Neural crest cell (in vitro differentiated cells): ENCODE measurements around the gene CMIP. TPM values are rescaled to one million over a fixed set of nuclear protein-coding genes. Genes with fewer than 3 reads are reported as not detected.

ENCODE experiments used
- DNase-seq: peaks from one replicate; pipeline ENCODE4 v3.0.0; 2021; ENCODE audit warnings: low read depth, mixed read lengths, low spot score
- H3K27ac Mint-ChIP-seq: one replicate; pipeline ENCODE4 v1.8.0; 2021; ENCODE audit warnings: mild to moderate bottlenecking, mixed read lengths; ENCODE audit not compliant: unreplicated experiment
- H3K27me3 Mint-ChIP-seq: 2 replicates; pipeline ENCODE4 v1.8.0; 2021; ENCODE audit warnings: low read depth, mild to moderate bottlenecking, mixed read lengths
- H3K36me3 Mint-ChIP-seq: 2 replicates; pipeline ENCODE4 v1.8.0; 2021; ENCODE audit warnings: low read depth, mild to moderate bottlenecking, mixed read lengths
- H3K4me1 Mint-ChIP-seq: 2 replicates; pipeline ENCODE4 v1.8.0; 2021; ENCODE audit warnings: mixed read lengths
- H3K4me3 Mint-ChIP-seq: one replicate; pipeline ENCODE4 v1.8.0; 2021; ENCODE audit warnings: mild to moderate bottlenecking, mixed read lengths
- H3K9me3 Mint-ChIP-seq: 2 replicates; pipeline ENCODE4 v1.8.0; 2021; ENCODE audit warnings: mixed read lengths
- total RNA-seq: library from RNA; stranded (reverse); gene quantifications from 2 replicates; pipeline ENCODE4 v1.2.1, GENCODE V29; 2021
- TF ChIP-seq, protein P1 (sequence below): fragments of 200-600 bp; sonication (generic); conservative IDR thresholded peaks from 2 replicates; pipeline ENCODE4 v1.5.0; 2021; ENCODE audit warnings: antibody characterized with exemption, mild to moderate bottlenecking

Gene CMIP
- total RNA-seq, 1 donor from 2014 or later = 41.2 TPM

DNA sequence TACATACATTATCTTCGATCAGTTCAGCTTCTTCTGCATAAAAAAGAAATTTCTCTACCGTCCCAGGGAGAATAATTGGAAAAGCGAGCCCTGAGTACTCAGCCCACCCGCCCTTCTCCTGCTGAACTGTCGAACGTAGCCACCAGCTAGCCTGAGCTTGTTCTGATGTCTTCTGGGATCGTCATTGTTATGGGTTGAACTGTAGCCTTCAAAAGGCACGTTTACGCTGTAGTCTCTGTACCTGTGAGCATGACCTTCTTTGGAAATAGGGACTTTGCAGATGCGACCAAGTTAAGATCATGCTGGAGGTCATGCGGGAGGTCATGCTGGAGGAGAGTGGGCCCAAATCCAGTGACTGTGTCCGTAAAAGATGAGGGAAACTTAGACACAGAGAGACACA, 86.2 kb downstream of the CMIP start:
- H3K27ac Mint-ChIP-seq = no peak overlapping the region
- no peak for DNase-seq
- H3K27me3 Mint-ChIP-seq = no peaks in the 10 kb centered on the region
- no peak overlapping the region for H3K4me3 Mint-ChIP-seq
- peaks cover 36% of the 10 kb centered on the region for H3K4me1 Mint-ChIP-seq
- H3K9me3 Mint-ChIP-seq = peaks cover 2% of the 10 kb centered on the region
- H3K36me3 Mint-ChIP-seq = peaks cover 13% of the 10 kb centered on the region
- TF ChIP-seq, protein P1, sequence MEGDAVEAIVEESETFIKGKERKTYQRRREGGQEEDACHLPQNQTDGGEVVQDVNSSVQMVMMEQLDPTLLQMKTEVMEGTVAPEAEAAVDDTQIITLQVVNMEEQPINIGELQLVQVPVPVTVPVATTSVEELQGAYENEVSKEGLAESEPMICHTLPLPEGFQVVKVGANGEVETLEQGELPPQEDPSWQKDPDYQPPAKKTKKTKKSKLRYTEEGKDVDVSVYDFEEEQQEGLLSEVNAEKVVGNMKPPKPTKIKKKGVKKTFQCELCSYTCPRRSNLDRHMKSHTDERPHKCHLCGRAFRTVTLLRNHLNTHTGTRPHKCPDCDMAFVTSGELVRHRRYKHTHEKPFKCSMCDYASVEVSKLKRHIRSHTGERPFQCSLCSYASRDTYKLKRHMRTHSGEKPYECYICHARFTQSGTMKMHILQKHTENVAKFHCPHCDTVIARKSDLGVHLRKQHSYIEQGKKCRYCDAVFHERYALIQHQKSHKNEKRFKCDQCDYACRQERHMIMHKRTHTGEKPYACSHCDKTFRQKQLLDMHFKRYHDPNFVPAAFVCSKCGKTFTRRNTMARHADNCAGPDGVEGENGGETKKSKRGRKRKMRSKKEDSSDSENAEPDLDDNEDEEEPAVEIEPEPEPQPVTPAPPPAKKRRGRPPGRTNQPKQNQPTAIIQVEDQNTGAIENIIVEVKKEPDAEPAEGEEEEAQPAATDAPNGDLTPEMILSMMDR = no peak

DNA sequence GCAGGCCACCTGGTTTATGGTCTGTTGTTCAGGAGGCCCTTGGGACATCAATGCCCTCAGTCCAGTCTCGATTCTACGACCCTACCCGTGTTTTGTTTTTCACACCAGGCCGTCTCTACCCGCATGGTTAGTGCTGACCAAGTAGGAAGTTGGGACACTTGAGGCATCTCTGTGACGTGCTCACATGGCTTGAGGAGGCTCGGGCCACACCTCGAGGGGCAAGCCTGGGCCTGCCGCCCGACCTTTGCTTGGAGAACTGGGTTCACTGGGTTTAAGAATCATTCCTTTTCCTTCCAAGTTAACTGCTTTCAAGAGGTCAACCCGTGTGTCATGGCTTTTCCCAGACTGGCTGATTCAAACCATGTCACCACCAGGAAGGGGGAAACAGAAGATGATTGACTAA, 86.8 kb downstream of the CMIP start:
- H3K36me3 Mint-ChIP-seq = peaks cover 13% of the 10 kb centered on the region
- no peak for DNase-seq
- H3K27ac Mint-ChIP-seq = peak overlapping the region; percentile 27
- H3K4me1 Mint-ChIP-seq = peaks cover 36% of the 10 kb centered on the region
- TF ChIP-seq, protein P1 = no peak
- H3K9me3 Mint-ChIP-seq = peaks cover 2% of the 10 kb centered on the region
- no peaks in the 10 kb centered on the region for H3K27me3 Mint-ChIP-seq
- no peak overlapping the region for H3K4me3 Mint-ChIP-seq

DNA sequence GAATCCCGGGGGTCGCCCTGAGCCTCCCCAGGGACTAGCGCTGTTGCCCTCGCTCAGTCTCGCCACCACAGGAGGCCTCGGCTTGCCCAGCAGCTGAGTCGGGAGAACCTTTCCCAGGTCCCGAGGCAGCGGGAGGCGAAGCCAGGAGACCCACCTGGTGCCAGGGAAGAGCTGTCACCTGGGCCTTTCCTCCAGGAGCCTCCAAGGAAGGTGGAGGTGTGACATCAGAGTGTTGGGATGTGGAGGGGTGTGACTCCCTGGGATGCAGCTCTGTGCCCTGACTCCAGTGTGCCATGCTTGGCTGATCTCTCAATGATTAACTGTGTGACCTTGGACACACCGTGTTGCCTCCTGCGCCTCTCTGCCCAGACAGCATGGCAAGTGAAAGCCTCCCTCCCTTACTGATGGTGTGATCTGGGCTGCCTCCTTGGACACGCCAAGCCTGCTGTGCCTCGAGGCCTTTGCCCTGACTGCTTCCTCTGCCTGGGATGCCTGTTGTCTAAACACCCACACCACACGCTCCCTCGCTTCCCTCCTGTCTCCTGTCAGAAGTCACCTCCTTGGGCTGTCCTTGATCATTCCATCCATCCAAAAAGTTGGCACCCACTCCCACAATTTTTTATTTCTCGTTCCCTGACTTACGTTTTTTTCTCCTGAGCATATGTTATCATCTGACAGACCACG, 88.0 kb downstream of the CMIP start:
- no peak for DNase-seq
- Mint-ChIP-seq H3K9me3 (peaks cover 2% of the 10 kb centered on the region), H3K36me3 (peaks cover 9% of the 10 kb centered on the region), H3K4me3 (no peak overlapping the region), H3K27me3 (no peaks in the 10 kb centered on the region), H3K27ac (no peak overlapping the region), H3K4me1 (peaks cover 36% of the 10 kb centered on the region)
- TF ChIP-seq, protein P1 = no peak

DNA sequence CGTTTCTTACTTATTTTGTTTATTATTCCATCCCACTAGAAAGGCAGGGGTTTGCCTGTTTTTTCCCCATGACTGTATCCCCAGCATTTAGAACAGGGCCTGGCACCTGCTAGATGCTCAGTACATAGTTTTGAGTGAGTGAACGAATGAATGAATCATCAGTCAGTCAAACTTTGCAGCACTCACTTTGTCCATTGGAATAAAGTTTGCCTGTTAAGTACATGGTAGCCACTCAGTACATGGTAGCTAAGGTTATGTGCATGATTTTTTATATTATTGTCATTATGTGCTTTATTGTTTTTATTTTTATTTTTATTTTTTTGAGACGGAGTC, 88.5 kb downstream of the CMIP start:
- H3K27me3 Mint-ChIP-seq = no peaks in the 10 kb centered on the region
- H3K4me1 Mint-ChIP-seq = peaks cover 39% of the 10 kb centered on the region
- H3K9me3 Mint-ChIP-seq = peaks cover 2% of the 10 kb centered on the region
- TF ChIP-seq, protein P1 = no peak
- peaks cover 9% of the 10 kb centered on the region for H3K36me3 Mint-ChIP-seq
- H3K27ac Mint-ChIP-seq = no peak overlapping the region
- no peak overlapping the region for H3K4me3 Mint-ChIP-seq
- DNase-seq = no peak

DNA sequence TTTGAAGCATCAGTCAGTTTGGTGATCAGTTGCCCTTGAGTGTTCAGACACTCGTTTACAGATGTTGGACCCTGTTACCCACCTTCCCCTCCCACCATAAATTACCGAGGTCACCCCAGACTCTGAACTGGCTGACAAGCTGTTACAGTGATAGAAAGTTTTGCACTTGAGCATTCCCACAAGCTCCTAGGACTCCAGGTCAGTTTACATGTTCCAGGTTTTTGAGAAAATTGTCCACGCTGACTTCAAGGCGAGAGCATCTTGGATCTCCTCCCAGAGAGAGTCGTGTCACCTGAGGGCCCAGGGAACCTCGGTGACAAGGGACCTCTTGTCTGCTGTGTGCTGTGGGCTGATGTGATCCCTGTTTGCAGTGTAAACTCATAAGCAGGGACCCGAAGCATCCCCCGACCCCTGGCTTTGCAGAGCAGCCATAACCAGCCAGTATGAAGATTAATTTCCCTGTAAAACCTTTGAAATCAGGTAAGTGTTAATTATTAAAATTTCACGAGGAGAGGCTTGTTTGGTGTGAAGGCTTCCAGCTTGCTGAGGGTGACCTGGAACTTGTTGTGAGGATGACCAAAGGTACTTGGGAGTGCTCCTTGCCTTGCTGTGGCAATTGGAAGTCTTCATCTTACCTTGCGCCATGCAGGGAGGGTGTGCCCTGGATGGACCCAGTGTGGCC, 91.2 kb downstream of the CMIP start:
- peaks cover 50% of the 10 kb centered on the region for H3K4me1 Mint-ChIP-seq
- no peaks in the 10 kb centered on the region for H3K9me3 Mint-ChIP-seq
- DNase-seq = no peak
- peaks cover 4% of the 10 kb centered on the region for H3K36me3 Mint-ChIP-seq
- no peak overlapping the region for H3K27ac Mint-ChIP-seq
- no peak overlapping the region for H3K4me3 Mint-ChIP-seq
- no peaks in the 10 kb centered on the region for H3K27me3 Mint-ChIP-seq
- TF ChIP-seq, protein P1 = no peak
